ENCODE results near the gene TMEM106A.
A peak's percentile ranks its signal among the peaks of the same experiment; 100 is the strongest.

The TMEM106A gene

GRCh38 chr17:43210576-43210975, 1.1 kb upstream of the TMEM106A start:
- TF ChIP-seq, protein P1, sequence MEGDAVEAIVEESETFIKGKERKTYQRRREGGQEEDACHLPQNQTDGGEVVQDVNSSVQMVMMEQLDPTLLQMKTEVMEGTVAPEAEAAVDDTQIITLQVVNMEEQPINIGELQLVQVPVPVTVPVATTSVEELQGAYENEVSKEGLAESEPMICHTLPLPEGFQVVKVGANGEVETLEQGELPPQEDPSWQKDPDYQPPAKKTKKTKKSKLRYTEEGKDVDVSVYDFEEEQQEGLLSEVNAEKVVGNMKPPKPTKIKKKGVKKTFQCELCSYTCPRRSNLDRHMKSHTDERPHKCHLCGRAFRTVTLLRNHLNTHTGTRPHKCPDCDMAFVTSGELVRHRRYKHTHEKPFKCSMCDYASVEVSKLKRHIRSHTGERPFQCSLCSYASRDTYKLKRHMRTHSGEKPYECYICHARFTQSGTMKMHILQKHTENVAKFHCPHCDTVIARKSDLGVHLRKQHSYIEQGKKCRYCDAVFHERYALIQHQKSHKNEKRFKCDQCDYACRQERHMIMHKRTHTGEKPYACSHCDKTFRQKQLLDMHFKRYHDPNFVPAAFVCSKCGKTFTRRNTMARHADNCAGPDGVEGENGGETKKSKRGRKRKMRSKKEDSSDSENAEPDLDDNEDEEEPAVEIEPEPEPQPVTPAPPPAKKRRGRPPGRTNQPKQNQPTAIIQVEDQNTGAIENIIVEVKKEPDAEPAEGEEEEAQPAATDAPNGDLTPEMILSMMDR (IDR thresholded peaks at IDR 0.05; ENCODE audit: insufficient read depth, low read depth, low read length, missing control alignments) = no peak
- no peak overlapping the region for H3K4me3 ChIP-seq (ENCODE audit: low read length)
- DNase-seq (ENCODE audit: low read depth) = no peak

DNA sequence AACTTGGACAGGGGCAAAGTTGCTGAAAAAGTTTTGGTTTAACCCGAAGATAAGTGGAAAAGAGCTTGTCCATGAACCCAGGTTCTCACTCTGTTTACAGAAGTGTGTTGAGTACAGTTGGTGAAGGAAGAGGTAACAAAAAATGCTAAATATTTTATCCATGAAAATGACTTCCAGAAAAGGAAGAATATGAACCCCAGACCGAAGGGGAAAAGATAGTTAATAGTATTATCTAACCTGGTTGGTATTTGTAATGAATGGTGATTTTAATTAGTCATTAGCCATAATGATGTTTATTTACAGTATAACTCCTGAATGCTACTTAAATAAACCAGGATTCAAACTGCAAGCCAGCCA, 574 bp upstream of the TMEM106A start:
- TF ChIP-seq, protein P1 (IDR thresholded peaks at IDR 0.05; ENCODE audit: insufficient read depth, low read depth, low read length, missing control alignments) = no peak
- peak overlapping the region; percentile 13 for H3K4me3 ChIP-seq (ENCODE audit: low read length)
- no peak for DNase-seq (ENCODE audit: low read depth)

DNA sequence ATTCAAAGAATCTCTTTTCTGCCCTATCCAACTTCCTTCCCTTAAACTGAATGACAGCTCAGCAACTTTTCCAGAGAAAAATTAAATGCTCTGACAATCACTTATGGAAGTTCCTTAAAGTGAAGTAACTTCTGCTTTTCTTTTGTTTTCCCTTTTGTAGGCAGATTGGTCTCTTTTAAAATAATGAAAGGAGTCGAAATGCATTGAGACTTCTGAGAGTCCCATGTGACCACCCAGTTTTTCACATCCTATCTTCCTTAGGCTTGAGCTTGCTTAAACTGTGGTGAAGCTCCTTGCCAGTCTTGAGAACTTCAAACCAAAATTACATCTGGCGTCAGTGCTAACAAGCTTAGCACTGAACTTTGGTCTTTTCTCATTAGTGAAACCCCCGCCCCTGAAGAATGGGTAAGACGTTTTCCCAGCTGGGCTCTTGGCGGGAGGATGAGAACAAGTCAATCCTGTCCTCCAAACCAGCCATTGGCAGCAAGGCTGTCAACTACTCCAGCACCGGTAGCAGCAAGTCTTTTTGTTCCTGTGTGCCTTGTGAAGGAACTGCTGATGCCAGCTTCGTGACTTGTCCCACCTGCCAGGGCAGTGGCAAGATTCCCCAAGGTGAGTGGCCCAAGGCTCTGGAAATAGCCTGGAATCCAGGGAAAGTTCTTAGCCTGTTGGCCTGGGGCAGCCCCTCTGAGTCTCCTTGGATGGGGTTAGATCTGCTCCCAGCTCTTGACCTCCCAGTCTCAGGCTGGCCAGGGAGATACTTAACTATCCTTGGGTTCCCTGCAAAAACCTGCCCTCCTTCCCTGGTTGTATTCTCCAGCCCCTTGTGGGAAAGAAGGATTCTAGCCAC, 1.2 kb downstream of the TMEM106A start:
- TF ChIP-seq, protein P1 (IDR thresholded peaks at IDR 0.05; ENCODE audit: insufficient read depth, low read depth, low read length, missing control alignments) = no peak
- H3K4me3 ChIP-seq (ENCODE audit: low read length) = no peak overlapping the region
- DNase-seq (ENCODE audit: low read depth) = peak; percentile 17

DNA sequence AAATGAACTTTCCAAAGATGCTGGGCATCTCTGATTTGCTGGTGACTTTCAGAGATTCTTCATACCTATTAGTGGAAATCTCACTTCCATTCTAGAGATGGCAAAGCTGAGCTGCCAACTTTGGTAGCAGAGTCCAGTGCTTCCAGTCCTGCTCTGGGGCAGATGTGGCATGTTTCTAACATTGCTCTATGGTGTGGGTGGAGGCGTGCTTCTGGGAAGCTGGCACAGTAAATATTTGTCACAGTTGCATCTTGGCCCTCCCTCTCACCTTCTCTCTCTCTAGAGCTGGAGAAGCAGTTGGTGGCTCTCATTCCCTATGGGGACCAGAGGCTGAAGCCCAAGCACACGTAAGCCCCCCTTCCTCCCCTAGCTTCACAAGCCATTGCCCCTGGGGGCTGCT, 1.9 kb downstream of the TMEM106A start:
- TF ChIP-seq, protein P1 (IDR thresholded peaks at IDR 0.05; ENCODE audit: insufficient read depth, low read depth, low read length, missing control alignments) = no peak
- no peak for DNase-seq (ENCODE audit: low read depth)
- no peak overlapping the region for H3K4me3 ChIP-seq (ENCODE audit: low read length)

GRCh38 chr17:43215341-43215740, 3.7 kb downstream of the TMEM106A start:
- DNase-seq (ENCODE audit: low read depth) = no peak
- TF ChIP-seq, protein P1 (IDR thresholded peaks at IDR 0.05; ENCODE audit: insufficient read depth, low read depth, low read length, missing control alignments) = no peak
- H3K4me3 ChIP-seq (ENCODE audit: low read length) = no peak overlapping the region

DNA sequence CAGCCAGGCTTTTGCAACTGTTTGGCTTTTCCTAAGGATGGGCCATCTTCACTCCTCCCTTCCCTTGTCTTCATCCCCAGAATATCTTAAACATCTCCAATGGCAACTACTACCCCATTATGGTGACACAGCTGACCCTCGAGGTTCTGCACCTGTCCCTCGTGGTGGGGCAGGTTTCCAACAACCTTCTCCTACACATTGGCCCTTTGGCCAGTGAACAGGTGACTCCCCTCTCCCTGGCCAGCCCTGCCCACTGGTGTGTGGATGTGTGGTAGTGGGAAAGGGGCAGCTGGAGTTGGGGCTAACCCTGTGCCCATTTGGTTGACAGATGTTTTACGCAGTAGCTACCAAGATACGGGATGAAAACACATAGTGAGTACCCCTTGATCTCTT, 4.7 kb downstream of the TMEM106A start:
- H3K4me3 ChIP-seq (ENCODE audit: low read length) = no peak overlapping the region
- TF ChIP-seq, protein P1 (IDR thresholded peaks at IDR 0.05; ENCODE audit: insufficient read depth, low read depth, low read length, missing control alignments) = no peak
- no peak for DNase-seq (ENCODE audit: low read depth)
